ENCODE measurements around the gene RAPGEF6.

RAPGEF6 gene

DNA sequence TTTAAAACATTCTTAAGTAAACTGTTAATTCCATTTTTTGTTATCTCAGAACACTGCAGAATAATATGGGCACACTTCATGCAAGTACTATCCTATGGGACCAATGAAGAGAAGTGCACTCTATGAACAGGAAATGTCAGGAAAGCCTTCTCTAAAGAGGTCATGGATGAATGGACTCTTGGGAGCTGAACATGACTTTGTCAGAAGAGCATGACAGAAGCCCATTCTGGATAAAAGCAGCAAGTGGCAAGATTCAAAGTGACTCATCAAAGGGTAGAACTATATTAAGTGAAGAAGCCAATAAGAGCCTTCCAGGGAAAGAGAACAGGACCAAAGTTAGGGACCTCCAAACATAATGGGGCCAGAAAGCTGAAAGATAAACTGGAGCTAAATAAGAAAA is 94.0 kb downstream of the RAPGEF6 start:
- DNase-seq (ENCODE audit: low spot score): no peak

DNA sequence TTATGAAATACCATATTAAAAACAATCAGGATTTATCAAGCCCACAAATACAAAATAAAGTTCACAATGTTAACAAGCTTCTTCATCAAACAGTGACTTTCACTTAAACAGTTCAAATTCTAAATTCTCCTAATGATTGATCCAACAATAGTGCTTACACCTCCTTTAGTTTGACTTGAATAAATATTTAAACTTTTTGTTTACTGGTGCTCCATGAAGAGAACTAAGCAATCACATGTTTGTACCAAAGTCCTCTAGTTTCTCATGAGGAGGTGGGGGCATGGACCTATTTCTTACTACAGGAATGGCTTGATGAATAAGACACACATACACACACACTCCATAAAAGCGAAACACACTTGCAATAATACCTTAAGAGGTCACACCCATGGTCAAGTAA is 95.8 kb downstream of the RAPGEF6 start:
- no peak for DNase-seq (ENCODE audit: low spot score)

DNA sequence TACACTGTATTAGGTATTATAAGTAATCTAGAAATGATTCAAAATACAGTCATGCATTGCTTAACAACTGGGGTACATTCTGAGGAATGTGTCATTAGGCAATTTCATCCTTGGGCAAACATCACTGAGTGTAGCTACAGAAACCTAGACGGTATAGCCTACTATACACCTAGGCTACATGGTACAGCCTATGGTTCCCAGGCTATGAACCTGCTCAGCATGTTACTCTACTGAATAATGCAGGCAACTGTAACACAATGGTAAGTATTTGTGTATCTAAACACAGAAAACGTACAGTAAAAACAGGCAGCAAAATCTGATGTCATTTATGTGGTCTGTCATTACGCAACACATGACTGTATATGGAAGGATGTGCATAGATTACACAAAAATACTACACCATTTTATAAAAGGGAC is 96.8 kb downstream of the RAPGEF6 start:
- DNase-seq (ENCODE audit: low spot score): no peak

DNA sequence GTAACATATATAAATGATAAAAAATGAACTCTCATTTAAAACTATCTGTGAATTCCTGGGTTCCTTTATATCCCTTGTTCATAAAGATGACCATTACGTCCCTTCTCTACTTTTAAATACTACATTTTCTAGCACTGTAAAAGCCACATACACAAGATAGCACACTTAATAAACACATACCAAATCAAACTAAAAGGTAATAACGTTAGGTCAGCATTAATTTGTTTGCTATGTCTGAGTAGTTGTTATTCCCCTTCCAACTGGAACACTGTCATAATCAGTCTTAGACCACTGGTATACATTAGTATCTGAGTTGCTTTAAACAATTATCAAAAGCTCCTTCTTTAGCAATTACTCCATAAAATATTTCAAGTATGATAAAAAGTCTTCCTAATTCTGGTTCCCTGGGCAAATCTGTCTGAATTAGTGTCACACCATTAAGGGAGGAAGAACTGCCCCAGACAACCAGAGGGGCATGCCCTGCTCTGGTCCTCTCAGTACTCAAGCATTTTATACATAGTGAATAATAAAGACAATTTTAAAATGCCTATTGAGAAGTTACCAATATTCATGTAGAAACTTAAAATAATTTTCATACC is 98.1 kb downstream of the RAPGEF6 start:
- DNase-seq (ENCODE audit: low spot score): no peak

DNA sequence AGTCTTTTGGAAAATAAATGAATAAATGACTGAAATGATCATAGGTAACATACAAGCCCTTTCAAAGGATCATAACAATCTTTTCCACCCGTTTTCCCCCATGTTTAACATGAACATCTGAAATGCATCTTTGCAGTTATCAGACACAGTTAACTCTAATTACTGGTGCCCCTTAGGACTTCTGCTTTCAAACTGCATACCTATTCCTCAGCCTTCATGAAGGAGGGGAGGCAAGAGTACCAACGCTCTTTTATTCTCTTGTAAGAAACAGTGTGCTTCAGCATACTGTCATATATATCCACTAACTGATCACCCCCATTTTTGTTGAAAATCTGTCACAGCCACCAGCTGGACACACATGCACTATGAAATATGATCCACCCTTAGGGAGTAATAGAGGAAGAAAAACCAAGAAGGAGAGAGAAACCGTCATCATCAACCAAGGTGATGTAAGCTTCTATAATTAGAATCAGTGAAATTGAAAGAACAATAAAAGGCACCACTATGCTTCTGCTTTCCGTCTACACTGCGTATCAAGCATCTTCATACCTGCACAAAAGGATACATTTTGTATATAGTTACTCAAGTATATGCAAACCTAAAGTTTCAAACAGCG is 98.7 kb downstream of the RAPGEF6 start:
- peak; percentile 70 for DNase-seq (ENCODE audit: low spot score)

DNA sequence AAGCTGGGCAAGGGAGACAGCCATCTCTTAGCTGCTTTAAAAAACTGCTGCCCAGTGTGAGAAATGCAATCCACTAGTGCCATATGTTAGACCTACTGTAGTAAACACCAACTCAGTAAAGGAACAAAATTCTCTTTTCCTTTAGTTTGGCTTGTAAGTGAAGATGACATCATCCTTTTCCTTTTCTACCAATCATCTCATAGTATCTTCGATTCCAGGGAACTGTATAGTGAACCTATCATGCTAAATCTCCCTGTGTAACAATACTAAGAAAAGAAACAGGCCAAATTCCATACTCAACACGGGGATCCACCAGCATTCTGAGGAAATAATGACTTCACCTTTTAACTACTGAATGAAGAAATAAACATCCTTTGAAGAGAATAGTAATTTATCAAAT is 100.1 kb downstream of the RAPGEF6 start:
- DNase-seq (ENCODE audit: low spot score): no peak

DNA sequence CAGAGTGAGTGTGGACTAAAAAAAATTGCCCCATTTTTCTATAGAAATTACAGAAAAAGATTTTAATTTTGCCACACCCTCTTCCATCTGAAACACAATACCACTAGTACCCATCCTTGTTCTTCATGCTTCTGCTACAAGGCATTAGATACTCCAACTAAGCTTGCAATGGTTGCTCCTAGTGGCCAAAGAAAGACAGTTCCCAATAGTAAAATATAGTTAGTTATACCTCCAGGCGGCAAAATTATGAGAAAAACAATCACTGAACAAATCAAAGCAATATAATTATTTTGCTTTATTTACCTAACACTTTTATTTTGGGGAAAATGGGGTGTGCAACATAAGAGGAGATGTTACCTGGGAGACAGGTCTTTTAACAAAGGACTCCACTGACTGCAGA is 101.2 kb downstream of the RAPGEF6 start:
- no peak for DNase-seq (ENCODE audit: low spot score)

DNA sequence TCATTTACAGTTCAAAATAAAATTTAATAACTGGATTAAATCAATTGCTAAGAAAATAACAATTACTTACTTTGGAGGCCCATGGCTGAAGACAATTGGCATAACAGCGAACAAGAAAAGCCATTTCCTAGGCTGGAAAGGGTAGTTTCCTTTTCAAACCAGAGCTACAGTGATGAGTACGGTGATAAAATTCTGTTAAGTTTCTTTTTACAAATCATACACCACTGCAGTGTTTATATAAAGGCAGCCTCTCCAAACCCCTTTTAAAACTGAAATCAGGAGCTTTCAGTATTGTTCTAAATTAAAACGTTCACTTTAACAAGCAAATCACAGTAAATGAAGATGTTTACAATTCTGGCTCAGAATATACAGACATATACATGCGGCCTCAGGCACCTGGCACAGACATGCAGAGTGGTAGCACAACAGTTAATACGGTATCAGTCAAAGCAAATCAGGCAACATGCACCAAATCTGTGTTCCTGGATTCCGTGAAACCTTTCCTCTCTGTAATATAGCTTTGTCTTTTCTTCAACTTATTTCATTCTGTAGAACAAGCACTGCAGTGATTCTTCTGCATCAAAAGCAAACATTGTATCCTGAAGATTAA is 102.9 kb downstream of the RAPGEF6 start:
- no peak for DNase-seq (ENCODE audit: low spot score)

DNA sequence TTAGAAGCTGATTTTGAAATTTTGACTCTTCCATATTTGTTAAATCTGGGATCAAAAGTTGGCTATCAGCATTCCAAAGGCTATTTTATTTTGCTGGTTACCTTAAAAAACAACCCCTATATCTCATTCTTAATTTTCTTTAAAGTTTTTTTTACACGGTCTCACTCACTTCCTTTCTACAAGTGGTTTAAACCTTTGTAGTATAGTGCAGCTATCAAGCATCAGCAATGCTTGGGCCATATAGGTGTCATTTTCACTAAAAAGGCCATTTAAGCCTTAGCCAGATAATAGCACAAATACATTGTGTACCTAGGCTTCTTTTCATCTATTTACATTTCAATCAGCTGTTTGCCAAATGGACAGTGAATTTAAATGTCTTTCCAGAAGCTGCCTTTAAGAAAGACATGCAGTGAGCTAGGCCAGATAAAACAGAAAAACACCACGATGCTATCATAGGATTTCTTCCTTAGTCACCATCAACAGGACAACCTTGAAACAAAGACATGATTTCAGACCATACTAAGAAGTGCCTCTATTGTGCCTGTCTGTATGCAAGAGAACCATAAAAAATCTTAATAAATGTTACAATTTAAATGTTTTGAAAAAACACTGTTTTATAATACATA is 104.2 kb downstream of the RAPGEF6 start:
- DNase-seq (ENCODE audit: low spot score): no peak

DNA sequence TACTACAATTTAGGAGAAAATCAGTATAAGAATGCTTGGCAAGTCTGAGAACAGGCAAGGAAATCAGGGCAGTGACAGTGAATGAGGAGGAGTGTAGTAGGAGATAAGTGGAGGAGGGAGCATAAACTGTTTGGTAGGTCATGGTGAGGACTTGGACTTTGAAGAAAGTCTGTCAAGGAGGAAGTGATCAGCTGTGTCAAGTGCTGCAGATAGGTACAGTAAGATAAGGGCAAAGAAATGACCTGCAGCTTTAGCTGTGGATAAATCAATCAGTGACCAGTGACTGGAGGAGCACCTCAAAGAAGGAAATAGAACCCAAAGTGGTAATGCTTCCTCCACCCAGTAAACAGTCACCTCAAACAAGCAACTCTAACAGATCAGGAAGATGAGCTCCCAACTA is 106.3 kb downstream of the RAPGEF6 start:
- no peak for DNase-seq (ENCODE audit: low spot score)

DNA sequence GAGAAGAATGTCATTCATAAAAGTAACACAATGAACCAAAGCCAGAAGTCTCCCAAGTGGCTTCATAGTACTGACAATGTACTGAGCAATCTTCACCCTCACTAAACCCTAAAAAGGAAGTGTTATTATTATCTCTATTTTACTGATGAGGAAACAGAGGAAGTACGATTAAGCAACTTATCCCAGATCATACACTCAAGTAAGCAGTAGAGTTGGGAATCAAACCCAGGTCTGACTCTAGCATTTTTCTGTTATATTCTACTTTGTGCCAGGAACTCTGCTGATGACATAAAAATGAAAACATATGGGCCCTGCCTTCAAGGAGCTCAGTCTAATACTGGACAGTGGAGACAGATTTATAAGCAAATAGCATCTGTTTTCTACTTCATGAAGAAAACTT is 109.2 kb downstream of the RAPGEF6 start:
- DNase-seq (ENCODE audit: low spot score): no peak

DNA sequence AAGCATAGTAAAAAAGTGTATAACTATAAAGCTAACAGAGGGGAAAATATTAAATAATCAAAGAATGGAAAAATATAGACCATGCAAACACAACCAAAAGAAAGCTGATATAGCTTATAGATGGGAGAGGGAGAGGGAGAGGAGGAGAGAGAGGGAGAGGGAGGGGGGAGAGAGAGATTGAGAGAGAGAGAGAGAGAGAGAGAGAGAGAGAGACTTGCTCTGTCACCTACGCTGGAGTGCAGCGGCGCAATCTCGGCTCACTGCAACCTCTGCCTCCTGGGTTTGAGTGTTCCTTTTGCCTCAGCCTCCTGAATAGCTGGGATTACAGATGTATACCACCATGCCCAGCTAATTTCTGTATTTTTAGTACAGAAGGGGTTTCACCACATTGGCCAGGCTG is 110.6 kb downstream of the RAPGEF6 start:
- no peak for DNase-seq (ENCODE audit: low spot score)

DNA sequence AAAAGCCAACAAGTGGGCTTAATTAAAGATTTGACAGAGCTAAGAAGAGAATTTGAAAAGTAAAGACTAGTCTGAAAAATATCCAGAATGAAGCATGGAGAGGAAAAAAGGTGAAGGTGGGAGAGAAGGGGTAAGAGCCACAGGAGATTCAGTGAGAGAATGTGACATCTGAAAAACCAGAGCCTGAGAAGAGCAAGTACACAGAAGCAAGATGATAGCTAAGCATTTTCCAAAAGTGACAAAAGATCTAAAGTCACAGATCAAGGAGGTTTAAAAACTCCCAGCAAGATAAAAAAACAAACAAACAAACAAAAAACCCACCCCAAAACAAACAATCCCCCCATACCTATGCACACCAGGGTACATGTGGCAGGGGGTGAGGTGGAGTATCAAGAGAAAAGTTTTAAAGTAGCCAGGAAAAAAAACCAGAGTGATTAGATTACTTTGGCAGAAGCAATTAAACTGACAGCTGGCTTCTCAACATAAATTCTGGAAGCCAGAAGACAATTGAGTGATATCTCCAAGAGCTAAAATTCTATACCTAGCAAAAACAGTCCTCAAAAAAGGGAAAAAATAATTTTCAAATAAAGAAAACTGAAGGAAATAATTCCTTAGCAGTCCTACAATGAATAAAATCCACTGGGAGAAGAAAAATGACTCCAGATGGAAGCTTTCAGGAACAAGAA is 111.4 kb downstream of the RAPGEF6 start:
- no peak for DNase-seq (ENCODE audit: low spot score)

DNA sequence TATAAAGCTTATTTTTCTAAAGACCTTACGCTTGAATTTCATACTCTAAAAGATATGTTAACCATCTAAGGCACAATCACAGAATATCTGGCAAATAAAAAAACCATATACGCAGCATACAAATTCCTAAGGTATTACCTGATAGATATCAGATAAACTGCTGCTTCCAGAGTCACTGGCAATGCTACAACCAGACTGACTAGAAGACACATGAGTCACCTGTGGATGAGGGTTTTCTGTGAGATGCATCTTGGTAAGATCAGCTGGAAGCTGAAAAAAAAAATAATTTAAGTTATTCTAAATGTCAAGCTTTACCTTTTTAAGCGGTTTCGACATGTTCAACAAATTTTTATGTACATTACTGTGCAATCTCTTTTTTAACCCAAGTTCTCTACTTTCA is 113.8 kb downstream of the RAPGEF6 start:
- DNase-seq (ENCODE audit: low spot score): no peak

DNA sequence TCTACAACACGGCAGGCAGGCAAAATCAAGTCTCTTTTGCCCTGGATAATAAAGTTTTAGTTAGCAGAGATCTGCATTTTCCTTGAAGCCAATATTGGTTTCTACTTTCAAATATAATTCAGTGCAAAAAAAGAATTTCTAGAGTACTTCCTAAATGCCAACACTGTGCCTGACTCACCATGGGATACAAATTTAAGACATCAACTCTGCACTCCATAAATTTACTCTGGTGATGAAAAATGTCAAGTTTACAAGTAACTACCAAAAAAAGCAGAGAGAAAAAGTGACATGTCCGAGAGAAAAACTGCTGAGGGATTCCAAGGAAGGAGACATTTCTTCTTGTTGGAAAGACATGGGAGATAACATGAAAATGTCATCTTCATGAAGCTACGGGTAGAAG is 119.7 kb downstream of the RAPGEF6 start:
- DNase-seq (ENCODE audit: low spot score): no peak

DNA sequence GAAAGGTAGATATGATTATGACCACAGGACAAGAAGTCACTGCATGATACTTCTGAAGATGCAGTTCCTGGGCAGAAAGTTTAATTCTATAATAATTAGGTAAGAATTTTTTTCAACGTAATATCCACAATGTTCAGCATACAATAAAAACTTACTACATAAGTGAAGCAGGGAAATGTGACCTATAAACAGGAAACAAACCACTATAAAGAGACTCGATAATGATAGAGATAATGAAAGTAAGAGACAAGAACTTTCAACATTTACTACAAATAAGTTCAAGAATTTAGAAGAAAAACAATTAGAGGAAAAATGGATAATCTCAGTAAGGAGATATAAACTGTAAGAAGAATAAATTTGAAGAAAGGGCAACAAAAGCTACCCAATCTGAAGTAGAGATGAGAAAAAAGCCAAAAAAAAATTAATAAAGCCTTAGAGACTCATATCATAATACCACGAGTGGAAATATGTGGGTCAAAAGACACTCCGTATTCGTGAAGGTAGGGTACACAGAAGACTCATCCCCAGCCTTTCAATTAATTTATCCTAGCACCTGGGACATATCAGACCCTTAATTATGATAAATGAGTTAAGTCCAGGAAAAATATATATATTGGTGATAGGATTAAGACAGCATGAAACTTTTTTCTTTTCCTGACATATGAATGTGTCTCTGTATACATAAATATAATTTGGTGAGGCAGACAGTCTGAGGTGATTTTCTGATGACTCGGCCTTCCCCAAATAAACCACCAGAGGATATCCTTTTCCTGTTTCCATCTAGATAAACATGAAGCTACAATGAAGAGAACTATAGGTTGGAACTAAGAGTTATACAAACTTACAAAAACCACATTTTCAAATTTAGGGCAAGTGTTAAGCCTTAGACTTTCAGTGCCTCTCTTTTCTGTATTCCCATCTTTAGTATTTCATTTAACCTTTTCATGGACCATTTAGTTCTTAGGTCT is 120.4 kb downstream of the RAPGEF6 start:
- no peak for DNase-seq (ENCODE audit: low spot score)

DNA sequence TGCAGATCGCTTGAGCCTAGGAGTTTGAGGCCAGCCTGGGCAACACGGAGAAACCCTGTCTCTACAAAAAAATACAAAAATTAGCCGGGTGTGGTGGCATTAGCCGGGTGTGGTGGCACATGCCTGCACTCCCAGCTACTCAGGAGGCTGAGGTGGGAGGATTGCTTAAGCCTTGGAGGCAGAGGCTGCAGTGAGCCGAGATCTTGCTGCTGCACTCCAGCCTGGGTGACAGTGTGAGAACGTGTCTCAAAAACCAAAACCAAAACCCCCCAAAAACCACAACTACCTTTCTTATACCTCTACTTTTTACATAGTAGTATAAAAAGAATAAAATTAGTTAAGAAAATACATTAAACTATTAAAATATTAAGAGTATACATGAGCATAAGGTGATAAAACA is 121.2 kb downstream of the RAPGEF6 start:
- DNase-seq (ENCODE audit: low spot score): no peak

DNA sequence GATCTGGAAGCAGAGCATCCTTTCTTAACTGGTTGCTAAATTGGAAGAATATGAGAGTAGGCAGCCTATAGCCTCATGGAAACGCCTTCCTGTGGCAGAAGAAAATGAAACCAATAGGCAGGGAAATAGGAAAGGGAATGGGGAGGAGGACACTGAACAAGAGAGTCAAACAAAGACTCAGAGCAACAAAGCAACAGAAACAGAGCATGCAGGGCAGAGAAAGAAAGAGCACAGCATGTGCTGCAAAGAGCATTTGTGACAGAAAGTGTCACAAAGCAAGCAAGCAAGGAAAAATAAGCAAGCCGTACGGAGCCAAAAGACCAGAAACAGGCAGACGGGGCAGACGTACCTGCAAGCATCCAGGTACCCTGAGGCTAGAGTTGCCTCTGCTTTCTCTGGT is 123.1 kb downstream of the RAPGEF6 start:
- no peak for DNase-seq (ENCODE audit: low spot score)

DNA sequence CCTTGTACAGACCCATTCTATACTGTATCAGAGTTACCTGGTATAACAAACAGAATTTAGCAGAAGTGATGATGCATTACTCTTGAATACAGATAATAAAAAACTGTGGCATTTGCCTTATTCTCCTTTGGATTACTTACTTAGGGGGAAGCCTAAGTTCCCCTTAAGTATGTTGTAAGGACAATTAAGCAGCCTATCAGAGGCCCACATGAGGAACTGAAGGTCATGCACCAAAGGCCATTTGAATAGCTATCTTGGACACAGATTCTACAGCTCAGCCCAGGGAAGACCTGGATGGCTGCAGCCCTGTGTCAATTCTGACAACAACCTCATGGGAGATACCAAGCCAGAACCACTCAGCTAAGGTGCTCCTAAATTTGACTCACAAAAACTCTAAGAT is 125.2 kb downstream of the RAPGEF6 start:
- no peak for DNase-seq (ENCODE audit: low spot score)

DNA sequence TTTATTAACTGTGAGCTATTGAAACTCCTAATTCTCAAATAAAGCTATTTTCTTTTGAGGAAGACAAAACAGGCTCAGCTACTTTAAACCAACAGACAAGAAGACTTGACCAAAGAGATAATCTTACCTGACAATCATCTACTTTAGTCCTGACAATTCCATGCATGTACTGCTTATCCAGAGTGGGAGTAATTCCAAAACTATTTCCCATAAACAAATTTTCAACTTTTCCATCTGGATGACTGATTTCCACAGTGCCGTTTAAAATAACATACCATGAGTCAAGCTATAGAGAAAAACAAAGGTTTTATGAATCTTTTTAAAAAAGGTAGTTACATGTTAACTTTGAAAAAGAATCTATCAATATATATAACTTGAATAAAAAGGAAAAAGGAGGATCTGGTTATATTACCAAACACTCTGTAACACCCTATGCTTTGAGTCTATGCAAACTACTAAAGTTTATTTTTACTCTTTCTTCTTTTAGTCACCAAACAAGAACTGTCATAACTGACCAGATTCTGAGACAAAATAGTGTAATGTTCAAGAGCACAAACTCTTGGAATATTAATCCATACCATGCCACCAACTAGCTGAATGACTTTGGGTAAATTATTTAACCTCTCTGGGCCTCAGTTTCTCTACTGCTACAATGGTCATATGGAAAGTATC is 129.7 kb downstream of the RAPGEF6 start:
- no peak for DNase-seq (ENCODE audit: low spot score)

DNA sequence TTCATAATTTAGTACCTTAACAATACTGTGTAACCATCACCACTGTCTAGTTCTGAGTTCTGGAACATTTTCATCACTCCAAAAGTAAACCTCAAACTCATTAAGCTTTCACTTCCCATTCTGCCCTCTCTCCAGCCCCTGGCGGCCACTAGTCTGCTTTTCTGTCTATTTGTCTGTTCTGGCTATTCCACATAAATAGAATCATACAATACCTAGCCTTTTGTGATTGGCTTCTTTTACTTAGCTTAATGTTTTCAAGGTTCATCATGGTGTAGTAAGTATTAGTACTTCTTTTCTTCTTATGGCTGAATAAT is 138.7 kb downstream of the RAPGEF6 start:
- peak; percentile 23 for DNase-seq (ENCODE audit: low spot score)

All from germinal center (tissue), 1 donor.